Common myeloid progenitor, CD34-positive (primary cell): ENCODE results near the gene CDX4. TPM values are rescaled to one million over a fixed set of nuclear protein-coding genes. Genes with fewer than 3 reads are reported as not detected.

Experiments
- CTCF ChIA-PET: fragments of 350-600 bp; sonication (Branson Sonifier 250); formaldehyde crosslinking; loops from one replicate; lab custom pipeline; 2021; ENCODE audit warnings: antibody characterized with exemption; lab: Charles Lee
- POLR2A ChIA-PET: fragments of 350-600 bp; sonication (Branson Sonifier 250); formaldehyde crosslinking; loops from one replicate; lab custom pipeline; 2021; ENCODE audit warnings: antibody characterized with exemption; lab: Charles Lee
- DNase-seq, 3 donors: peaks; one replicate each; pipeline versions ENCODE4 v3.0.0 to v3.0.0-alpha.2; 2013
- H3K27ac ChIP-seq, 2 experiments: 1 replicate in 1 of 2; 2 replicates in 1 of 2; pipeline ENCODE4 v1.7.0; 2013; ENCODE audit warnings: inconsistent platforms in 2 of 2, low read length in 2 of 2, mild to moderate bottlenecking in 2 of 2, low read depth in 1 of 2, moderate library complexity in 1 of 2; ENCODE audit not compliant: severe bottlenecking in 2 of 2, insufficient read depth in 1 of 2, poor library complexity in 1 of 2
- H3K27me3 ChIP-seq, 5 experiments: replicated peaks in 2 of 5; 1 replicate in 3 of 5; 2 replicates in 2 of 5; pipeline versions ENCODE4 v1.6.1 to v1.7.0; 2013; ENCODE audit warnings: low read length in 4 of 5, mild to moderate bottlenecking in 2 of 5, moderate library complexity in 2 of 5, inconsistent platforms in 1 of 5; ENCODE audit not compliant: insufficient read depth in 5 of 5, control insufficient read depth in 4 of 5
- H3K36me3 ChIP-seq, 4 experiments: 1 replicate in 2 of 4; 2 replicates in 2 of 4; pipeline versions ENCODE4 v1.6.1 to v1.7.0; 2013; ENCODE audit warnings: low read length in 3 of 4, control low read depth in 1 of 4, mild to moderate bottlenecking in 1 of 4; ENCODE audit not compliant: control insufficient read depth in 4 of 4, insufficient read depth in 4 of 4
- H3K4me1 ChIP-seq, 4 experiments: 1 replicate in 3 of 4; 2 replicates in 1 of 4; pipeline versions ENCODE4 v1.6.1 to v1.7.1; 2013; ENCODE audit warnings: low read length in 3 of 4, mild to moderate bottlenecking in 3 of 4, control low read depth in 1 of 4, inconsistent platforms in 1 of 4, moderate library complexity in 1 of 4; ENCODE audit not compliant: control insufficient read depth in 4 of 4, insufficient read depth in 4 of 4; ENCODE audit errors: control extremely low read depth in 1 of 4
- H3K4me3 ChIP-seq, 7 experiments: 1 replicate in 4 of 7; 2 replicates in 3 of 7; pipeline versions ENCODE4 v1.5.1 to v1.7.0; 2013; ENCODE audit warnings: mild to moderate bottlenecking in 7 of 7, low read length in 6 of 7, moderate library complexity in 6 of 7, inconsistent platforms in 2 of 7, low read depth in 2 of 7, control low read depth in 1 of 7; ENCODE audit not compliant: insufficient read depth in 4 of 7, control insufficient read depth in 1 of 7; ENCODE audit errors: extremely low read depth in 1 of 7
- H3K9me3 ChIP-seq, 5 experiments: 1 replicate in 4 of 5; 2 replicates in 1 of 5; pipeline versions ENCODE4 v1.6.1 to v1.7.1; 2013; ENCODE audit warnings: low read length in 4 of 5, mild to moderate bottlenecking in 2 of 5, inconsistent platforms in 1 of 5, low read depth in 1 of 5, moderate library complexity in 1 of 5; ENCODE audit not compliant: control insufficient read depth in 4 of 5, insufficient read depth in 2 of 5; ENCODE audit errors: control extremely low read depth in 1 of 5
- WGBS: methylation state at CpG from one replicate; pipeline ENCODE4 v1.1.5; 2013; ENCODE audit not compliant: insufficient coverage; 5-methylcytosine and 5-hydroxymethylcytosine counted together
- polyA plus RNA-seq: library from polyadenylated mRNA; unstranded; fragments of 120-200 nt; gene quantifications from one replicate; pipeline ENCODE4 v1.2.1, GENCODE V29; 2013

Gene CDX4, protein sequence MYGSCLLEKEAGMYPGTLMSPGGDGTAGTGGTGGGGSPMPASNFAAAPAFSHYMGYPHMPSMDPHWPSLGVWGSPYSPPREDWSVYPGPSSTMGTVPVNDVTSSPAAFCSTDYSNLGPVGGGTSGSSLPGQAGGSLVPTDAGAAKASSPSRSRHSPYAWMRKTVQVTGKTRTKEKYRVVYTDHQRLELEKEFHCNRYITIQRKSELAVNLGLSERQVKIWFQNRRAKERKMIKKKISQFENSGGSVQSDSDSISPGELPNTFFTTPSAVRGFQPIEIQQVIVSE
- not detected for polyA plus RNA-seq

DNA sequence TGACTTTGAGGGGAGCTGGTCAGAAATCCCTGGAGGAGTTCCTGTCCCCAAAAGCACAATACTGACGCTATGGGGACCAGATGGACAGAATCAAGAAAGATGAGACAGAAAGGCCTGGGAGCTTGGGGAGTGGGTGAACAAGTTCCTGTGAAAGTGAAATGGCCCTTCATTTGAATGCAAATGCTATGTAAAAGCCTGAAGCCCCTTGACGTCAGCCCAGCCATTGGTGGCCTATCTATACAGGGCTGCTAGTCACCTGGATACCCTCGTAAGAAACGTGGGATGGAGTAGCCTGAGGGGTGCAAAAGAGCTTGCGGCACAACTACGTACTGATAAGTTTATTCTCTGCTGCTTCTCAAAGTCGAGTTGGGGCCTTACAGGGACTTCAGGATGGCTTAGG is at the start of gene CDX4:
CDX4 (plus strand) TSS at position 223 of the 400 bp plus-strand sequence. CDS start 201 bp downstream, outside the sequence.
- Histone ChIP-seq H3K4me1 (no peaks in the 10 kb centered on the region), H3K9me3 (peaks cover 0 to 2% (median 0%) of the 10 kb centered on the region in 5 experiments), H3K36me3 (no peaks in the 10 kb centered on the region), H3K27me3 (peaks cover 2 to 50% (median 19%) of the 10 kb centered on the region in 5 experiments), H3K27ac (no peak within 1 kb of the TSS), H3K4me3 (no peak within 1 kb of the TSS)
- ChIA-PET POLR2A (no interaction called here), CTCF (no interaction called here)
- whole genome bisulfite sequencing: 37% methylated on average over 7 of the region's 7 CpGs
- DNase-seq: no peak

- no peak for DNase-seq
- no peaks in the 10 kb centered on the region for H3K9me3 ChIP-seq
- H3K27me3 ChIP-seq: no peaks in the 10 kb centered on the region
- no peaks in the 10 kb centered on the region for H3K36me3 ChIP-seq
- no peak overlapping the region for H3K4me3 ChIP-seq
- ChIA-PET CTCF (no interaction called here), POLR2A (no interaction called here)
- 36% methylated on average over 1 of the region's 2 CpGs for WGBS
- no peak overlapping the region for H3K27ac ChIP-seq
- no peaks in the 10 kb centered on the region for H3K4me1 ChIP-seq
These were observed 48.5 kb upstream of the CDX4 start for GRCh38 chrX:73398185-73398914.

DNA sequence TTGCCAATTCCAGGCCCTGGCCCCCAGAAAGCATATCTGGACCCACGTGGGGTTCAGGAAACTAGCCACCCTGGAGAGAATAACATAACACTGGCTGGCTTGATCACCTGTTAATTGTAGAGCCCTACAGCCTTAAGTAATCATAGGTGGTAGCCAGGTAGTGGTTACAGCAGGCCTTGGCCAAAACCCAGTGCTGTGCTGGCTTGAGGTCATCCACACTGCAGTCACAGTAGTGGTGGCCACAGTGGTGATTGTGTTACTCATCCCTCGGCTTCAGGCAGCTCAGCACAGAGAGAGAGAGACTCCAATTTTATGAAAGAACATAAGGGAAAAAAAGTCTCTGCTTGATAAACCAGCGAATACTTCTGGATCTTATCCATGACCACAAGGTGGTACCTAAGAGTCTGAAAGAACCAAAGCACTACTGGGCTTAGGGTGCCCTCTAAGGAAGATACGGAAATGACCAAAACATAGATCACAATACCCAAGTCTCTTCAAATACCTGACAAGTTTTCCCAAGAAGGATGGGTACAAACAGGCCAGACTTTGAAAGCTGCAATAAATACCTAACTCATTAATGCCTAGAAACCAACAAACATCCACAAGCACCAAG is 46.6 kb upstream of the CDX4 start:
- 53% methylated on average over 4 of the region's 4 CpGs for WGBS

DNA sequence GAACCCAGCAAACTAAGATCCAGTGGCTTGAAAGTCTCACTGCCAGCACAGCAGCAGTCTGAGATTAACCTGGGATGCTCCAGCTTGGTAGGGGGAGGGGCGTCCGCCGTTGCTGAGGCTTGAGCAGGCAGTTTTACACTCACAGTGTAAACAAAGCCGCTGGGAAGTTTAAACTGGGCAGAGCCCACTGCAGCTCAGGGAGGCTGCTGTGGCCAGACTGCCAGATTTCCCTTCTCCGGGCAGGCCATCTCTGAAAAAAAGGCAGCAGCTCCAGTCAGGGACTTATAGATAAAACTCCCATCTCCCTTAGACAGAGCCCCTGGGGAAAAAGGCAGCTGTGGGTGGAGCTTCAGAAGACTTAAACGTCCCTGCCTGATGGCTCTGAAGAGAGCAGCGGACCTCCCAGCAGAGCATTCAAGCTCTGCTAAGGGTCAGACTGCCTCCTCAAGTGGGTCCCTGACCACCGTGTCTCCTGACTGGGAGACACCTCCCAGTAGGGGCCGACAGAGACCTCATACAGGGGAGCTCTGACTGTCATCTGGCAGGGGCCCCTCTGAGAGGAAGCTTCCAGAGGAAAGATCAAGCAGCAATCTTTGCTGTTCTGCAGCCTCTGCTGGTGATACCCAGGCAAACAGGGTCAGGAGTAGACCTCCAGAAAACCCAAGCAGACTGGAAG is 45.1 kb upstream of the CDX4 start:
- WGBS: 35% methylated on average over 8 of the region's 9 CpGs
- POLR2A ChIA-PET: no interaction called here
- Histone ChIP-seq H3K36me3 (no peaks in the 10 kb centered on the region), H3K4me3 (no peak overlapping the region), H3K4me1 (no peaks in the 10 kb centered on the region), H3K27ac (no peak overlapping the region), H3K27me3 (no peaks in the 10 kb centered on the region), H3K9me3 (no peaks in the 10 kb centered on the region)
- DNase-seq: no peak
- CTCF ChIA-PET: no interaction called here

More for the DNA sequence above, 46.6 kb upstream of the CDX4 start:
- CTCF ChIA-PET: no interaction called here
- Histone ChIP-seq H3K9me3 (no peaks in the 10 kb centered on the region), H3K27me3 (no peaks in the 10 kb centered on the region), H3K36me3 (no peaks in the 10 kb centered on the region), H3K4me1 (no peaks in the 10 kb centered on the region), H3K4me3 (no peak overlapping the region), H3K27ac (no peak overlapping the region)
- POLR2A ChIA-PET: no interaction called here
- no peak for DNase-seq

- Histone ChIP-seq H3K27me3 (peaks cover 0 to 3% (median 0%) of the 10 kb centered on the region in 5 experiments), H3K4me1 (no peaks in the 10 kb centered on the region), H3K9me3 (peaks cover 0 to 4% (median 0%) of the 10 kb centered on the region in 5 experiments), H3K4me3 (no peak overlapping the region), H3K27ac (no peak overlapping the region), H3K36me3 (no peaks in the 10 kb centered on the region)
- ChIA-PET POLR2A (no interaction called here), CTCF (no interaction called here)
- no peak for DNase-seq
These were observed 33.9 kb upstream of the CDX4 start for GRCh38 chrX:73412930-73413329.

DNA sequence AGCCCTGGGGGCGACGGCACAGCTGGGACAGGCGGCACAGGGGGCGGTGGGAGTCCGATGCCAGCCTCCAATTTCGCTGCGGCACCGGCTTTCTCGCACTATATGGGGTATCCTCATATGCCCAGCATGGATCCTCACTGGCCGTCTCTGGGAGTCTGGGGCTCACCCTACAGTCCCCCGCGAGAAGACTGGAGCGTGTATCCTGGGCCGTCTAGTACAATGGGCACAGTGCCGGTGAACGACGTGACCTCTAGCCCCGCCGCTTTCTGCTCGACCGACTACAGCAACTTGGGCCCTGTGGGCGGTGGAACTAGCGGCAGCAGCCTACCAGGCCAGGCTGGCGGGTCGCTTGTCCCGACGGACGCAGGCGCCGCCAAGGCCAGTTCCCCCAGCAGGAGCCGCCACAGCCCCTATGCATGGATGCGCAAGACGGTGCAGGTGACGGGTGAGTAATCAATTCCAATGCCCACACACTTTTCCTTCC is 500 bp downstream of the CDX4 start:
- Histone ChIP-seq H3K27me3 (peaks cover 2 to 54% (median 19%) of the 10 kb centered on the region in 5 experiments), H3K4me3 (no peak overlapping the region), H3K27ac (no peak overlapping the region), H3K4me1 (no peaks in the 10 kb centered on the region), H3K9me3 (peaks cover 0 to 2% (median 0%) of the 10 kb centered on the region in 5 experiments), H3K36me3 (no peaks in the 10 kb centered on the region)
- CTCF ChIA-PET: no interaction called here
- DNase-seq: no peak
- POLR2A ChIA-PET: no interaction called here
- 39% methylated on average over 25 of the region's 34 CpGs for WGBS
